Measurements from ENCODE around the gene FOSL1.

- TF ChIP-seq, protein P1, sequence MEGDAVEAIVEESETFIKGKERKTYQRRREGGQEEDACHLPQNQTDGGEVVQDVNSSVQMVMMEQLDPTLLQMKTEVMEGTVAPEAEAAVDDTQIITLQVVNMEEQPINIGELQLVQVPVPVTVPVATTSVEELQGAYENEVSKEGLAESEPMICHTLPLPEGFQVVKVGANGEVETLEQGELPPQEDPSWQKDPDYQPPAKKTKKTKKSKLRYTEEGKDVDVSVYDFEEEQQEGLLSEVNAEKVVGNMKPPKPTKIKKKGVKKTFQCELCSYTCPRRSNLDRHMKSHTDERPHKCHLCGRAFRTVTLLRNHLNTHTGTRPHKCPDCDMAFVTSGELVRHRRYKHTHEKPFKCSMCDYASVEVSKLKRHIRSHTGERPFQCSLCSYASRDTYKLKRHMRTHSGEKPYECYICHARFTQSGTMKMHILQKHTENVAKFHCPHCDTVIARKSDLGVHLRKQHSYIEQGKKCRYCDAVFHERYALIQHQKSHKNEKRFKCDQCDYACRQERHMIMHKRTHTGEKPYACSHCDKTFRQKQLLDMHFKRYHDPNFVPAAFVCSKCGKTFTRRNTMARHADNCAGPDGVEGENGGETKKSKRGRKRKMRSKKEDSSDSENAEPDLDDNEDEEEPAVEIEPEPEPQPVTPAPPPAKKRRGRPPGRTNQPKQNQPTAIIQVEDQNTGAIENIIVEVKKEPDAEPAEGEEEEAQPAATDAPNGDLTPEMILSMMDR (IDR thresholded peaks at IDR 0.05): no peak
- TF ChIP-seq EP300 (IDR thresholded peaks at IDR 0.05): no peak
- no peak for TF ChIP-seq POLR2A (IDR thresholded peaks at IDR 0.05)
These were observed 37.9 kb downstream of the FOSL1 start for GRCh38 chr11:65862191-65862735.

Measured in upper lobe of left lung (tissue), 4 donors.